H9 (cell line): Measurements from ENCODE around the gene PRDM8. TPM values are rescaled to one million over a fixed set of nuclear protein-coding genes. Genes with fewer than 3 reads are reported as not detected.

Source experiments
- DNase-seq: peaks from one replicate; pipeline ENCODE4 v3.0.0-alpha.2; 2017
- H2AFZ ChIP-seq: one replicate; pipeline ENCODE4 v1.6.1; 2013; ENCODE audit warnings: mild to moderate bottlenecking, low read length, control low read depth, moderate library complexity
- H2AK5ac ChIP-seq: 2 replicates; pipeline ENCODE4 v1.6.1; 2013; ENCODE audit warnings: low read length, control low read depth, mixed read lengths; ENCODE audit not compliant: insufficient read length
- H2BK120ac ChIP-seq: one replicate; pipeline ENCODE4 v1.6.1; 2013; ENCODE audit warnings: low read depth, mild to moderate bottlenecking, low read length, control low read depth, inconsistent platforms; ENCODE audit not compliant: poor library complexity, severe bottlenecking
- H2BK12ac ChIP-seq: 2 replicates; pipeline ENCODE4 v1.6.1; 2013; ENCODE audit warnings: low read length, control low read depth, mixed read lengths, low read depth; ENCODE audit not compliant: insufficient read length
- H2BK15ac ChIP-seq: 2 replicates; pipeline ENCODE4 v1.6.1; 2013; ENCODE audit warnings: low read depth, low read length, control low read depth
- H2BK20ac ChIP-seq: one replicate; pipeline ENCODE4 v1.6.1; 2013; ENCODE audit warnings: low read depth, mild to moderate bottlenecking, low read length, control low read depth, inconsistent platforms; ENCODE audit not compliant: poor library complexity, severe bottlenecking
- H2BK5ac ChIP-seq: 2 replicates; pipeline ENCODE4 v1.6.1; 2013; ENCODE audit warnings: low read length, control low read depth, mixed read lengths; ENCODE audit not compliant: insufficient read length
- H3K14ac ChIP-seq: 2 replicates; pipeline ENCODE4 v1.6.1; 2013; ENCODE audit warnings: low read length, control low read depth; ENCODE audit not compliant: insufficient read depth
- H3K18ac ChIP-seq: 2 replicates; pipeline ENCODE4 v1.6.1; 2013; ENCODE audit warnings: low read depth, mild to moderate bottlenecking, mixed read lengths, low read length, control low read depth; ENCODE audit not compliant: insufficient read length
- H3K23ac ChIP-seq: 2 replicates; pipeline ENCODE4 v1.6.1; 2013; ENCODE audit warnings: low read length, control low read depth, mixed read lengths, low read depth; ENCODE audit not compliant: insufficient read length
- H3K23me2 ChIP-seq: 2 replicates; pipeline ENCODE4 v1.6.1; 2013; ENCODE audit warnings: low read depth, mild to moderate bottlenecking, mixed read lengths, low read length, control low read depth; ENCODE audit not compliant: insufficient read length, poor library complexity, severe bottlenecking
- H3K27ac ChIP-seq: 2 replicates; pipeline ENCODE4 v1.5.1; 2013; ENCODE audit warnings: low read length, control low read depth, mixed read lengths, low read depth; ENCODE audit not compliant: insufficient read length
- H3K27me3 ChIP-seq: 2 replicates; pipeline ENCODE4 v1.6.1; 2013; ENCODE audit warnings: low read length, control low read depth, inconsistent platforms; ENCODE audit not compliant: insufficient read depth
- H3K4ac ChIP-seq: 2 replicates; pipeline ENCODE4 v1.6.1; 2013; ENCODE audit warnings: low read depth, mild to moderate bottlenecking, control low read depth, inconsistent platforms, low read length, moderate library complexity
- H3K4me1 ChIP-seq: 2 replicates; pipeline ENCODE4 v1.6.1; 2013; ENCODE audit warnings: low read length, control low read depth, inconsistent platforms; ENCODE audit not compliant: insufficient read depth
- H3K4me2 ChIP-seq: 2 replicates; pipeline ENCODE4 v1.6.1; 2013; ENCODE audit warnings: low read length, control low read depth, mixed read lengths; ENCODE audit not compliant: insufficient read length, insufficient read depth
- H3K56ac ChIP-seq: 2 replicates; pipeline ENCODE4 v1.6.1; 2013; ENCODE audit warnings: low read depth, mild to moderate bottlenecking, mixed read lengths, low read length, control low read depth; ENCODE audit not compliant: insufficient read length
- H3K79me1 ChIP-seq: 2 replicates; pipeline ENCODE4 v1.6.1; 2013; ENCODE audit warnings: low read depth, mild to moderate bottlenecking, moderate library complexity, low read length, control low read depth, inconsistent platforms; ENCODE audit not compliant: insufficient read depth, poor library complexity, severe bottlenecking
- H3K79me2 ChIP-seq: 2 replicates; pipeline ENCODE4 v1.6.1; 2013; ENCODE audit warnings: low read length, control low read depth, inconsistent platforms; ENCODE audit not compliant: insufficient read depth
- H3K9ac ChIP-seq: 2 replicates; pipeline ENCODE4 v1.6.1; 2013; ENCODE audit warnings: low read length, control low read depth, mixed read lengths; ENCODE audit not compliant: insufficient read length; ENCODE audit errors: extremely low read depth
- H3K9me3 ChIP-seq: one replicate; pipeline ENCODE4 v1.6.1; 2013; ENCODE audit warnings: low read depth, low read length, inconsistent platforms; ENCODE audit not compliant: control insufficient read depth
- H3T11ph ChIP-seq: one replicate; pipeline ENCODE4 v1.6.1; 2013; ENCODE audit warnings: mild to moderate bottlenecking, low read length, control low read depth, inconsistent platforms
- H4K20me1 ChIP-seq: one replicate; pipeline ENCODE4 v1.6.1; 2013; ENCODE audit not compliant: control insufficient read depth, insufficient read length, insufficient read depth
- H4K5ac ChIP-seq: 2 replicates; pipeline ENCODE4 v1.6.1; 2013; ENCODE audit warnings: low read depth, mild to moderate bottlenecking, mixed read lengths, low read length, control low read depth; ENCODE audit not compliant: insufficient read length
- H4K8ac ChIP-seq: replicated peaks from 2 replicates; pipeline ENCODE4 v1.6.1; 2013; ENCODE audit warnings: low read length, control low read depth, mixed read lengths, low read depth; ENCODE audit not compliant: insufficient read length
- H4K91ac ChIP-seq: 2 replicates; pipeline ENCODE4 v1.6.1; 2013; ENCODE audit warnings: low read depth, mild to moderate bottlenecking, moderate library complexity, mixed read lengths, low read length, control low read depth; ENCODE audit not compliant: insufficient read length
- H3K27ac Mint-ChIP-seq, 3 experiments: 2 replicates in 2 of 3; 3 replicates in 1 of 3; pipeline ENCODE4 v1.8.0; 2020 to 2021; ENCODE audit warnings: mixed read lengths in 3 of 3, mild to moderate bottlenecking in 1 of 3, moderate library complexity in 1 of 3
- H3K27me3 Mint-ChIP-seq: 2 replicates; pipeline ENCODE4 v1.8.0; 2021; ENCODE audit warnings: low read depth, mild to moderate bottlenecking, moderate library complexity, mixed read lengths
- H3K36me3 Mint-ChIP-seq, 3 experiments: 2 replicates in 2 of 3; 3 replicates in 1 of 3; pipeline ENCODE4 v1.8.0; 2020 to 2021; ENCODE audit warnings: low read depth in 3 of 3, mixed read lengths in 3 of 3; ENCODE audit not compliant: insufficient read depth in 1 of 3
- H3K4me1 Mint-ChIP-seq, 2 experiments: 2 replicates each; pipeline ENCODE4 v1.8.0; 2020; ENCODE audit warnings: mixed read lengths in 2 of 2
- H3K4me3 Mint-ChIP-seq, 2 experiments: 2 replicates in 1 of 2; 3 replicates in 1 of 2; pipeline ENCODE4 v1.8.0; 2020 to 2021; ENCODE audit warnings: mild to moderate bottlenecking in 2 of 2, mixed read lengths in 2 of 2, moderate library complexity in 1 of 2
- H3K9me3 Mint-ChIP-seq, 2 experiments: 2 replicates in 1 of 2; 3 replicates in 1 of 2; pipeline ENCODE4 v1.8.0; 2020; ENCODE audit warnings: mild to moderate bottlenecking in 2 of 2, mixed read lengths in 2 of 2, moderate library complexity in 1 of 2
- CTCF ChIP-seq: fragments of 200-600 bp; sonication (generic); conservative IDR thresholded peaks from 3 replicates; pipeline ENCODE4 v1.8.0; 2021; ENCODE audit warnings: antibody characterized with exemption, mild to moderate bottlenecking
- total RNA-seq: library from RNA; stranded (reverse); gene quantifications from 2 replicates; pipeline ENCODE4 v1.2.1, GENCODE V29; 2021

Gene PRDM8
- total RNA-seq, 1 experiment from 2014 or later: not detected

GRCh38 chr4:80165855-80166254 lies 31.4 kb upstream of the PRDM8 start:
- H3K27ac ChIP-seq: no peak overlapping the region
- no peak overlapping the region for H3K23ac ChIP-seq
- Mint-ChIP-seq H3K4me3 (no peak overlapping the region), H3K36me3 (no peaks in the 10 kb centered on the region), H3K4me1 (no peaks in the 10 kb centered on the region), H3K27me3 (peaks cover 12% of the 10 kb centered on the region), H3K9me3 (no peaks in the 10 kb centered on the region), H3K27ac (no peak overlapping the region)
- no peaks in the 10 kb centered on the region for H3K23me2 ChIP-seq
- no peak overlapping the region for H2BK15ac ChIP-seq
- H3K14ac ChIP-seq: no peak overlapping the region
- H3K4me2 ChIP-seq: no peak overlapping the region
- H3K79me2 ChIP-seq: no peaks in the 10 kb centered on the region
- H2BK5ac ChIP-seq: no peak overlapping the region
- no peak overlapping the region for H4K5ac ChIP-seq
- no peak overlapping the region for H3K4ac ChIP-seq
- no peaks in the 10 kb centered on the region for H3K4me1 ChIP-seq
- no peak overlapping the region for H2BK12ac ChIP-seq
- H2BK120ac ChIP-seq: no peak overlapping the region
- no peak for TF ChIP-seq CTCF
- no peaks in the 10 kb centered on the region for H3K9me3 ChIP-seq
- H4K20me1 ChIP-seq: no peaks in the 10 kb centered on the region
- H4K8ac ChIP-seq: no peak overlapping the region
- no peak overlapping the region for H3K18ac ChIP-seq
- no peaks in the 10 kb centered on the region for H3K27me3 ChIP-seq
- H3K79me1 ChIP-seq: peaks cover 3% of the 10 kb centered on the region
- no peak for DNase-seq
- H4K91ac ChIP-seq: no peak overlapping the region
- no peak overlapping the region for H3K56ac ChIP-seq
- no peak overlapping the region for H2AFZ ChIP-seq
- H3T11ph ChIP-seq: no peak overlapping the region
- H2AK5ac ChIP-seq: no peak overlapping the region
- no peak overlapping the region for H2BK20ac ChIP-seq
- H3K9ac ChIP-seq: no peak overlapping the region
